Fibroblast of upper back skin (primary cell): ENCODE results near the gene CCL13.
A peak's percentile ranks its signal among the peaks of the same experiment; 100 is the strongest.

Experiments
- DNase-seq: peaks from one replicate; pipeline ENCODE4 v3.0.0-alpha.2; 2013

The CCL13 gene

GRCh38 chr17:34386697-34387550, 30.6 kb downstream of the CCL13 start:
- peak; percentile 11 for DNase-seq

DNA sequence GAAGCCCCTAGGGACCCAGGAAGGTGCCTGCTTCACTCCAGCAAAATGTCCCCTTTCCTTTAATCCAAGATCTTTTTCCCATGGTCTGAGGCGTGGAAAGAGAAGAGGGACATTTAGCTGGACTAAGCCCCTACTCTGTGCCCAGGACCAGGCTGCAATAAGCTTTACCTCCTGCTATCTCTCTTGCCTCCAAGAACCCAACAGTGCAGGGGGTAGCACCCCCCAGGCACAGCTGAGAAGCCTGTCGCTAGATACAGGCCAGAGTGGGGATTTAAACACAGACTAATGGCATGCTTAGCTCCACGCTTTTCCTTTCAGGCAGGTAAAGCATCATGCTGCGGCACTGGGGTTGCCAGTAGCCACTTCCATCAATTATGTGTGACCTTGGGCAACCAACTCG, 31.3 kb downstream of the CCL13 start:
- DNase-seq = no peak

DNA sequence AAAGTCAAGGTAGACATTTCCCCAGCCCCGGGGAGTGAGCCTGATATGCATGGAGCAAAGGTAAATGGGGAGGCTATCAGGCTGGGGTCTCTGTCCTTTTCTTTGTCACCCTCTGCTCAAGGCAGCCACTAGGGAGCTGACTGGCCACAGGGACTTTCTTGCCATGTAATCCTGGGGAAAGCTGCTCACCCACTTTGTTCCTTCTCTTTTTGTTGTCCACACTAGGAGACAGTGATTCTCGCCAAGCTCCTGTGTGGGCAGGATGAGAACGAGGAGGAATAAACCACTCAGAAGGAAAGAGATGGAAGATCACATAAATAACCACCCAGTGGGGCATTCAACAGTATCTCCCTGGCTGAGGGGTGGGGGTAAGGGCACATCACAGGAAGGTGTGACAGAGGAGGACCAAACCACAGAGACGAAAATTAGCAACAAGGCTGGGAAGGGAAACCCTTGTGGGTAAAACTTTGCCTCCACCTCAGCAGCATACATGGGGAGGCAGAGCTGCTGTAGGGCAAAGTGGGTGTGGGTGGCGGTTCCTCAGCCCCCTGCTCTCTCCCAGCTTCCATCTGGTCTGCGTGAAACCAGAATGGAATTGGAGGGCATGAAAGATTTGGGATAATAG, 33.0 kb downstream of the CCL13 start:
- no peak for DNase-seq

GRCh38 chr17:34390649-34391048, 34.4 kb downstream of the CCL13 start:
- no peak for DNase-seq

DNA sequence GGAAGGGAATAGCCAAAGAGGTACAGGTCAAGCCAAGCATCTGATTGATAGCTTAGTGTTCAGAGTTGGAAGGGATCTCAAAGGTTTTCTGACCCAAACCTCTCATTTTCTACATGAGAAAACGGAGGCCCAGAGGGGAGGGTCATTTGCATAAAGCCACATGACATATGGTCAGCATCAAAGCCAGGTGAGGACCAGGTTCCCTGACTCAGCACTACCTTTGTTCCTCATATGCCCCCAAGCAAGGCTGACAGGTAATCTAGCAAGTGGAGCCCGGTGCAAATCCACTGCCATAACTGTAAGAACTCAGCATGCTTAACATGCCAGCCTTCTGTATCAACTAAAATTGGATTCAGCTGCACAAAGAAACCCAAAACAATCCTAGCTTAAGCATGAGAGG, 35.0 kb downstream of the CCL13 start:
- no peak for DNase-seq

DNA sequence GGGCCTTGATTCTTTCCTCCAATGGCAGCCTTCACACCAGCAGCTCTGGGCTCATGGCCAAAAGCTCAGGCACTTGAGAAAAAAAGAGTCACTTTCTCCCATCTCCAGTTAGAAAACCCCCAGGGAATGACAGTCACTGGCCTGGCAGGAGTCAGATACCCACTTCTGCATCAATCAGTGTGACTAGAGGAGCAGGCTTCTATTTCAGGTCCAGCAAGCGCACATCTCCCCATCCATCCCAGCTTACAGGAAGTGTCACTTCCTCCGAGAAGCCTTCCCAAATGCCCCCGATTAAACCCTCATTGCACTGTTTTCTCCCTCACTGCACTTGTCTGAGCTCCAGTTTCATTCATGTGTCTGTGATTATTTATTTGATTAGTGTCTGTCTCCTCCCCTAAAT, 37.1 kb downstream of the CCL13 start:
- no peak for DNase-seq

- no peak for DNase-seq
Measured at GRCh38 chr17:34397265-34397664, 41.0 kb downstream of the CCL13 start.

DNA sequence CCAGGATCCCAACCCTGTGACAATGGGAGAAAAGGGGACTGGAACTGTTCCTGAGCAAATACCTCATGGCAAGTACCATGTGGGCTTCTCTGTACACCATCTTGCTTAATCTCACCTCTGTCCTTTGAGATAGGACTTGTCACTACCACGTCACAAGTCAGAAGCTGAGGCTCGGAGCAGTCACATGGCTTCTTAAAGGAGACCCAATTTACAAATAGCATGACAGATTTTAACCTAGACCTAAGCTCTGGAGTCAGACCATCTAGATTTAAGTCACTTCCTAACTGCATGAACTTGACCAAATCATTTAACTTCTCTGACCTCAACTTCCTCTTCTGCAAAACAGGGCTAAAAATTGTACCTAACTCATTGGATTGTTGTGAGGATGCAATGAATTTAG, 42.7 kb downstream of the CCL13 start:
- DNase-seq = no peak

GRCh38 chr17:34399725-34400124, 43.4 kb downstream of the CCL13 start:
- DNase-seq = no peak

DNA sequence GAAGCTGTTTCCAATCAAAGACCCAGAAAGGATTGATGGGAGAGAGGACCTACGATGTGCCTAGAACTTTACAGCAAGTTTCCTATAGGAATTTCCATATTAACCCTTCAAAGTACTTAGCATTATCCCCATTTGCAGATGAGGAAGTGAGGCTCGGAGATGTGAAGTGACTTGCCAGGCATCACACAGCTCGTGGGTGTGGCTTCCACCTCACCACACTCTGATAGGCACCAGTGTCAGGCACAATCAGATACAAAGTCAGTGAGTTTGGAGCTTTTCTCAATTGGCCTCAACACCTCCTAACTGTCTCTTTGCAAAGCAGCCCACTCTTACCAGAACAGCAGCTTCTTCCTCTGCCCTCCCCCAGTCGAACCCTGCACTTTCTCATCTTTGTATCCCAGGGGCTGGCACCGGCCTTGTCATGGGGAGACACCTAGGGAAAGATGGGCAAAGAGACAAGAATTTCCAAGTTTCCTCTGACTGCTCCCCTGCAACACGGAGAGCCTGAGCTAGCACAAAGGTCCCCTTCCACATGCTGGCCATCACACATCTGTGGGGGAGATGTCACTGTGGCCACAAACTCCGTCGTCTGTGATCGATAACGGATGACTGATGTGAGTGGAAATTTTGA, 44.1 kb downstream of the CCL13 start:
- DNase-seq = no peak

DNA sequence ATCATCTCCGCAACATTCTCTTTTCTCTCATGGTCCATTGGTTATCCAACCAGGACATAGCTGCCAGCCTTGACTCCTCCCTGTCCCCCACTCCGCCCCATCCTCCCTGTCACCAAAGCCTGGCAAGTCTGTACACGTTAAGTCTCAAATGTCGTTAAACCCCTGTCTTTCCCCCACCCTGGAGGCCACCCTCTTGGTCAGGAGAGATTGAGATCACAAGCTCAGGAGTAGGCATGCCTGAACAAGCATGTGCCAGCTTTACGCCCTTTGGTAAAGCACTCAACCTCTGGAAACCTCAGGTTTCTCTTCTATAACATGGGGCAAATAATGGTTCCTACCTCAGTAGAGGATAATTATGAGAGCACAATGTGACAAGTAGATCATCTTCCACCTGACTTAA, 44.9 kb downstream of the CCL13 start:
- DNase-seq = no peak

GRCh38 chr17:34403006-34403405, 46.7 kb downstream of the CCL13 start:
- no peak for DNase-seq

- DNase-seq = no peak
Measured at GRCh38 chr17:34406226-34406625, 49.9 kb downstream of the CCL13 start.
